CD4-positive, alpha-beta T cell treated with Interferon gamma for 1 hour (primary cell): Measurements from ENCODE around the gene TNS3.
"Not testable (repeated sequence)": the region's sequence is repeated elsewhere in the genome, so short reads cannot be mapped to it uniquely, and the experiment has no call there.

Experiments
- DNase-seq: peaks from one replicate; pipeline ENCODE4 v3.0.0-alpha.2; 2020

Gene TNS3

GRCh38 chr7:47443049-47443448 is 138.9 kb downstream of the TNS3 start:
- no peak for DNase-seq

GRCh38 chr7:47442605-47442865 is 139.4 kb downstream of the TNS3 start:
- no peak for DNase-seq

- no peak for DNase-seq
Measured at GRCh38 chr7:47441796-47442604, 139.9 kb downstream of the TNS3 start.

- DNase-seq = not testable (repeated sequence)
Measured at GRCh38 chr7:47441048-47441447, 140.9 kb downstream of the TNS3 start.

- DNase-seq = no peak
Measured at GRCh38 chr7:47440320-47440719, 141.6 kb downstream of the TNS3 start.

- DNase-seq = no peak
Measured at GRCh38 chr7:47439181-47439667, 142.7 kb downstream of the TNS3 start.

- no peak for DNase-seq
Measured at GRCh38 chr7:47438411-47439029, 143.4 kb downstream of the TNS3 start.

GRCh38 chr7:47435889-47436312 is 146.0 kb downstream of the TNS3 start:
- DNase-seq = no peak

GRCh38 chr7:47433564-47433895 is 148.4 kb downstream of the TNS3 start:
- no peak for DNase-seq

- no peak for DNase-seq
Measured at GRCh38 chr7:47432671-47433563, 149.0 kb downstream of the TNS3 start.

GRCh38 chr7:47430422-47430821 is 151.5 kb downstream of the TNS3 start:
- DNase-seq = no peak

GRCh38 chr7:47428768-47429472 is 153.0 kb downstream of the TNS3 start:
- DNase-seq = no peak

- DNase-seq = no peak
Measured at GRCh38 chr7:47428052-47428767, 153.7 kb downstream of the TNS3 start.

GRCh38 chr7:47427051-47427643 is 154.8 kb downstream of the TNS3 start:
- no peak for DNase-seq

- no peak for DNase-seq
Measured at GRCh38 chr7:47424523-47424922, 157.4 kb downstream of the TNS3 start.

- DNase-seq = no peak
Measured at GRCh38 chr7:47423196-47423595, 158.7 kb downstream of the TNS3 start.

- no peak for DNase-seq
Measured at GRCh38 chr7:47422611-47423010, 159.3 kb downstream of the TNS3 start.

GRCh38 chr7:47421456-47421855 is 160.5 kb downstream of the TNS3 start:
- DNase-seq = no peak

GRCh38 chr7:47420122-47420780 is 161.7 kb downstream of the TNS3 start:
- DNase-seq = no peak

- no peak for DNase-seq
Measured at GRCh38 chr7:47419471-47419870, 162.4 kb downstream of the TNS3 start.

GRCh38 chr7:47418601-47419309 is 163.2 kb downstream of the TNS3 start:
- DNase-seq = no peak
